IMR-90 (cell line): ENCODE measurements around the gene PCBP1. TPM values are rescaled to one million over a fixed set of nuclear protein-coding genes. Genes with fewer than 3 reads are reported as not detected.

ENCODE experiments used
- ATAC-seq: fragments of 200-7000 bp; cut with Tn5 transposase; 2 replicates; pipeline ENCODE4 v1.9.1; 2020; ENCODE audit warnings: low read depth, mild to moderate bottlenecking, moderate library complexity
- BruUV-seq: library from RNA; stranded (reverse); fragments of 400-500 nt; replicated peaks from 2 replicates; lab custom pipeline; 2021; lab: Mats Ljungman, UMichigan
- CTCF ChIA-PET: fragments of 300-600 bp; formaldehyde crosslinking; extraction: SDS; loops from one replicate; lab custom pipeline; 2021; ENCODE audit warnings: antibody characterized with exemption; lab: Yijun Ruan, JAX
- POLR2A ChIA-PET: fragments of 300-600 bp; sonication (Branson Sonifier 250); formaldehyde crosslinking; loops from one replicate; lab custom pipeline; 2022; ENCODE audit warnings: antibody characterized with exemption; ENCODE audit not compliant: unreplicated experiment; lab: Charles Lee
- DNase-seq: peaks from one replicate; pipeline ENCODE4 v3.0.0; 2013
- H2AFZ ChIP-seq: replicated peaks from 2 replicates; pipeline ENCODE3; 2013; ENCODE audit warnings: low read length, mild to moderate bottlenecking; ENCODE audit not compliant: poor library complexity
- H2AK5ac ChIP-seq: 2 replicates; pipeline ENCODE4 v1.6.1; 2013; ENCODE audit warnings: low read depth, low read length, inconsistent platforms
- H2AK9ac ChIP-seq: replicated peaks from 2 replicates; pipeline ENCODE3; 2013; ENCODE audit warnings: mild to moderate bottlenecking, low read depth, low read length, moderate library complexity; ENCODE audit not compliant: poor library complexity
- H2BK120ac ChIP-seq: 2 replicates; pipeline ENCODE4 v1.6.1; 2013; ENCODE audit warnings: low read depth, low read length, inconsistent platforms
- H2BK15ac ChIP-seq: 3 replicates; pipeline ENCODE4 v1.6.1; 2013; ENCODE audit warnings: low read depth, low read length, inconsistent platforms
- H2BK20ac ChIP-seq: 2 replicates; pipeline ENCODE4 v1.6.1; 2013; ENCODE audit warnings: low read depth, mild to moderate bottlenecking, inconsistent platforms, low read length, moderate library complexity
- H2BK5ac ChIP-seq: 2 replicates; pipeline ENCODE4 v1.6.1; 2013; ENCODE audit warnings: mild to moderate bottlenecking, low read depth, low read length, inconsistent platforms; ENCODE audit not compliant: poor library complexity, severe bottlenecking
- H3K14ac ChIP-seq: replicated peaks from 2 replicates; pipeline ENCODE4 v1.6.1; 2013; ENCODE audit warnings: low read depth, low read length, inconsistent platforms
- H3K18ac ChIP-seq: 2 replicates; pipeline ENCODE4 v1.6.1; 2013; ENCODE audit warnings: low read depth, low read length, control low read depth
- H3K23ac ChIP-seq: 2 replicates; pipeline ENCODE4 v1.6.1; 2013; ENCODE audit warnings: low read depth, low read length, inconsistent platforms
- H3K27ac ChIP-seq: 2 replicates; pipeline ENCODE4 v1.5.1; 2013; ENCODE audit warnings: mild to moderate bottlenecking, control low read depth, low read length; ENCODE audit not compliant: insufficient read depth
- H3K27me3 ChIP-seq: 2 replicates; pipeline ENCODE4 v1.6.1; 2013; ENCODE audit warnings: low read length; ENCODE audit not compliant: control insufficient read depth, insufficient read depth
- H3K36me3 ChIP-seq: 2 replicates; pipeline ENCODE4 v1.6.1; 2013; ENCODE audit warnings: low read length, mixed read lengths; ENCODE audit not compliant: control insufficient read depth, insufficient read depth
- H3K4ac ChIP-seq: 2 replicates; pipeline ENCODE4 v1.6.1; 2013; ENCODE audit warnings: low read depth, low read length, inconsistent platforms
- H3K4me1 ChIP-seq: 2 replicates; pipeline ENCODE4 v1.6.1; 2013; ENCODE audit warnings: low read length, mixed read lengths; ENCODE audit not compliant: control insufficient read depth, insufficient read depth
- H3K4me2 ChIP-seq: 2 replicates; pipeline ENCODE4 v1.6.1; 2013; ENCODE audit warnings: low read depth, mild to moderate bottlenecking, control low read depth, low read length, moderate library complexity
- H3K4me3 ChIP-seq: 2 replicates; pipeline ENCODE4 v1.5.1; 2013; ENCODE audit warnings: low read depth, mild to moderate bottlenecking, control low read depth, low read length, moderate library complexity; ENCODE audit not compliant: insufficient read depth
- H3K56ac ChIP-seq: 2 replicates; pipeline ENCODE4 v1.6.1; 2013; ENCODE audit warnings: low read length, inconsistent platforms; ENCODE audit not compliant: insufficient read depth; ENCODE audit errors: extremely low read depth
- H3K79me1 ChIP-seq, 2 experiments: 2 replicates each; pipeline ENCODE4 v1.6.1; 2013; ENCODE audit warnings: low read length in 2 of 2, inconsistent platforms in 1 of 2, low read depth in 1 of 2
- H3K9ac ChIP-seq: 2 replicates; pipeline ENCODE4 v1.6.1; 2013; ENCODE audit warnings: low read depth, low read length, control low read depth
- H3K9me1 ChIP-seq: 2 replicates; pipeline ENCODE4 v1.6.1; 2013; ENCODE audit warnings: low read length, inconsistent platforms; ENCODE audit not compliant: insufficient read depth
- H3K9me3 ChIP-seq: 2 replicates; pipeline ENCODE4 v1.6.1; 2013; ENCODE audit warnings: low read length; ENCODE audit not compliant: control insufficient read depth, insufficient read depth
- H4K20me1 ChIP-seq: 2 replicates; pipeline ENCODE4 v1.6.1; 2013; ENCODE audit warnings: low read length, inconsistent platforms; ENCODE audit not compliant: insufficient read depth
- H4K5ac ChIP-seq: 2 replicates; pipeline ENCODE4 v1.6.1; 2013; ENCODE audit warnings: mild to moderate bottlenecking, low read depth, low read length, control low read depth
- H4K8ac ChIP-seq, 2 experiments: 2 replicates each; pipeline ENCODE4 v1.6.1; 2013; ENCODE audit warnings: low read depth in 2 of 2, low read length in 2 of 2, control low read depth in 1 of 2, inconsistent platforms in 1 of 2
- H4K91ac ChIP-seq: 2 replicates; pipeline ENCODE4 v1.6.1; 2013; ENCODE audit warnings: low read depth, low read length, inconsistent platforms; ENCODE audit not compliant: insufficient read depth
- POLR2A ChIP-seq: IDR thresholded peaks from 2 replicates; pipeline ENCODE4 v1.6.1; 2012; ENCODE audit warnings: mild to moderate bottlenecking, low read depth, low read length
- WGBS, 2 experiments: methylation state at CpG; one replicate each; pipeline versions ENCODE4 v1.1.5 to v1.1.7; 2013; ENCODE audit warnings: missing lambda C conversion rate in 2 of 2; ENCODE audit not compliant: insufficient read length in 1 of 2; ENCODE audit errors: extremely low coverage in 2 of 2; 5-methylcytosine and 5-hydroxymethylcytosine counted together
- dilution Hi-C: fragments of 300-500 bp; cut with HindIII; formaldehyde crosslinking; loops from one replicate; pipeline ENCODE4 v1.14.3; 2018; ENCODE audit warnings: low sequenced_read_pairs; ENCODE audit not compliant: unreplicated experiment
- in situ Hi-C: fragments of 300-500 bp; cut with MboI; formaldehyde crosslinking; loops from 3 replicates; pipeline ENCODE4 v1.14.3; 2019; ENCODE audit warnings: low sequenced_read_pairs, inconsistent platforms, mixed read lengths
- intact Hi-C: fragments of 100-400 bp; cut with micrococcal nuclease; formaldehyde crosslinking; loops from 2 replicates; pipeline ENCODE4 v1.10.0; 2022
- polyA plus RNA-seq, 3 experiments: library from polyadenylated mRNA; depleted of rRNA; stranded (reverse); fragments of >200 nt; gene quantifications; 2 replicates each; pipeline ENCODE4 v1.2.3, GENCODE V29; 2012; ENCODE audit warnings: low replicate concordance in 1 of 3
- total RNA-seq: library from RNA; depleted of rRNA; stranded (reverse); fragments of >200 nt; gene quantifications from 2 replicates; pipeline ENCODE4 v1.2.3, GENCODE V29; 2012

PCBP1 gene
- total and polyA plus RNA-seq, 2 of the 4 experiments (the other 2 are of a cell fraction): 33.7 to 166 TPM

DNA sequence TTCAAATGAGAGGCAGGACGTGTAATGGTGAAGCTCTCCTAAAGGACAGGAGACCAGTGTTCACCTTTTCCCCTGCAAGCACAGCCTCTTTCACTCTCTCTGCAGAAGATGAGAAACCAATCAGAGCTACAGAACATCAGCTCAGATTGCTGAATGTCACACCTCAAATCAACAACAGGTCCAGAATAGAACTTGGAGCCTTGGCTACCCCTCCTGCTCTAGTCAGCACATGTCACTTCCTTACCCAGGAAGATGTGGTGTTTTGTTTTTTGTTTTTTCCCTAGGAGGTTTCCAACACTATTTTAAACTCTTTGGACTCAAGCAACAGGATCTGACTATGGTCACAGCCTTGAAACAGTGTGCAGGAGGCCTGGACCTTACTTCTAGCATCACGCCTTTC is 41.3 kb upstream of the PCBP1 start:
- Histone ChIP-seq H4K8ac (no peak overlapping the region), H3K27me3 (no peaks in the 10 kb centered on the region), H4K5ac (no peak overlapping the region), H3K4me2 (no peak overlapping the region), H2BK120ac (no peak overlapping the region), H3K4ac (no peak overlapping the region), H3K4me1 (peaks cover 2% of the 10 kb centered on the region; the same call in 1 of the 2 replicates), H3K56ac (no peak overlapping the region), H2BK5ac (no peak overlapping the region), H3K27ac (no peak overlapping the region), H3K18ac (no peak overlapping the region), H2AFZ (no peak overlapping the region), H3K9ac (no peak overlapping the region), H3K14ac (no peak overlapping the region), H4K20me1 (no peaks in the 10 kb centered on the region), H3K23ac (no peak overlapping the region), H3K9me1 (peaks cover 13% of the 10 kb centered on the region), H2AK5ac (no peak overlapping the region), H2BK15ac (no peak overlapping the region), H4K91ac (no peak overlapping the region), H3K79me1 (no peaks in the 10 kb centered on the region), H2BK20ac (no peak overlapping the region), H2AK9ac (no peak overlapping the region), H3K4me3 (no peak overlapping the region), H3K9me3 (no peaks in the 10 kb centered on the region), H3K36me3 (peaks cover 7% of the 10 kb centered on the region)
- intact Hi-C loops (no loop called here), in situ Hi-C loops (no loop called here), dilution Hi-C loops (no loop called here)
- BruUV-seq: no TSS peak
- POLR2A ChIA-PET: no interaction called here
- DNase-seq (no peak), ATAC-seq (no peak)
- no CpG with 5 or more reads among the region's 2 CpGs for WGBS, 2 experiments
- CTCF ChIA-PET: interaction anchor here (1.0 kb wide), 1 partner anchor 86 kb away, joined by 3 read pairs; no protein-coding TSS in a partner anchor
- no peak for TF ChIP-seq POLR2A
